Stimulated activated CD4-positive, alpha-beta T cell treated with anti-CD3 and anti-CD28 coated beads, Interleukin-2, amount 100 ng/mL, for 4 hours (primary cell): ENCODE measurements around the gene NOL9.

Experiments used
- DNase-seq: peaks from one replicate; pipeline ENCODE4 v3.0.0-alpha.2; 2020; ENCODE audit warnings: low read depth

The NOL9 gene

GRCh38 chr1:6519935-6520671, 34.2 kb downstream of the NOL9 start:
- DNase-seq = no peak

- DNase-seq = no peak
These were observed 34.8 kb downstream of the NOL9 start for GRCh38 chr1:6519491-6519934.

GRCh38 chr1:6517435-6517851, 36.9 kb downstream of the NOL9 start:
- DNase-seq = no peak

GRCh38 chr1:6515771-6516170, 38.5 kb downstream of the NOL9 start:
- no peak for DNase-seq

- no peak for DNase-seq
These were observed 41.0 kb downstream of the NOL9 start for GRCh38 chr1:6513320-6513801.

- no peak for DNase-seq
These were observed 41.4 kb downstream of the NOL9 start for GRCh38 chr1:6512908-6513280.

GRCh38 chr1:6512245-6512907, 41.9 kb downstream of the NOL9 start:
- no peak for DNase-seq

- no peak for DNase-seq
These were observed 42.6 kb downstream of the NOL9 start for GRCh38 chr1:6511561-6512244.

- no peak for DNase-seq
These were observed 43.3 kb downstream of the NOL9 start for GRCh38 chr1:6511056-6511455.

GRCh38 chr1:6510493-6510892, 43.8 kb downstream of the NOL9 start:
- DNase-seq = no peak

- no peak for DNase-seq
These were observed 44.4 kb downstream of the NOL9 start for GRCh38 chr1:6509919-6510291.

GRCh38 chr1:6509220-6509918, 44.9 kb downstream of the NOL9 start:
- DNase-seq = no peak

- DNase-seq = no peak
These were observed 45.5 kb downstream of the NOL9 start for GRCh38 chr1:6508816-6509189.

GRCh38 chr1:6508154-6508815, 46.0 kb downstream of the NOL9 start:
- DNase-seq = no peak

- no peak for DNase-seq
These were observed 46.8 kb downstream of the NOL9 start for GRCh38 chr1:6507461-6507911.

GRCh38 chr1:6507037-6507428, 47.3 kb downstream of the NOL9 start:
- no peak for DNase-seq

GRCh38 chr1:6506210-6507036, 47.9 kb downstream of the NOL9 start:
- no peak for DNase-seq

GRCh38 chr1:6505367-6506209, 48.7 kb downstream of the NOL9 start:
- DNase-seq = no peak

GRCh38 chr1:6504887-6505286, 49.4 kb downstream of the NOL9 start:
- DNase-seq = no peak
